ENCODE data around the gene TRIM39.

DNA sequence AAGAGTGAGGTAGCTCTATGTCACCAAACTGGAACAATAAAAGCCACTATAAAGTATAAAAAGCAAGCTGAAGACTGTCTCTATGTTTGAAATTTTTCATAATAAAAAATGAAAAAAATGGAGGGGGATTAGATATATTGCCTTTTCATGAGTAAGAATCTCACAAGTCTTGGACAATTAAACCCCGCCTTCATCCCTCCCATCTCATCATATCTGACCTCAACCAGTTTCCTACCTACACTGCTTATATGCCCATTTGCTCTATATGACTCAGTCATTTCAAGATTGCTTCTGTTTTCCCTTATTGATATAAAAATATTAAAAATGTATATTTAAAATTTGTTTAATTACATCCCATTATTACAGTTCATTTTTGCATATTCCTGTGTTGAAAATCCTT lies 2.9 kb upstream of the TRIM39 start:
- no peak for TF ChIP-seq POLR2AphosphoS5 (IDR thresholded peaks at IDR 0.05; ENCODE audit: low read depth)
- TF ChIP-seq, protein P1, sequence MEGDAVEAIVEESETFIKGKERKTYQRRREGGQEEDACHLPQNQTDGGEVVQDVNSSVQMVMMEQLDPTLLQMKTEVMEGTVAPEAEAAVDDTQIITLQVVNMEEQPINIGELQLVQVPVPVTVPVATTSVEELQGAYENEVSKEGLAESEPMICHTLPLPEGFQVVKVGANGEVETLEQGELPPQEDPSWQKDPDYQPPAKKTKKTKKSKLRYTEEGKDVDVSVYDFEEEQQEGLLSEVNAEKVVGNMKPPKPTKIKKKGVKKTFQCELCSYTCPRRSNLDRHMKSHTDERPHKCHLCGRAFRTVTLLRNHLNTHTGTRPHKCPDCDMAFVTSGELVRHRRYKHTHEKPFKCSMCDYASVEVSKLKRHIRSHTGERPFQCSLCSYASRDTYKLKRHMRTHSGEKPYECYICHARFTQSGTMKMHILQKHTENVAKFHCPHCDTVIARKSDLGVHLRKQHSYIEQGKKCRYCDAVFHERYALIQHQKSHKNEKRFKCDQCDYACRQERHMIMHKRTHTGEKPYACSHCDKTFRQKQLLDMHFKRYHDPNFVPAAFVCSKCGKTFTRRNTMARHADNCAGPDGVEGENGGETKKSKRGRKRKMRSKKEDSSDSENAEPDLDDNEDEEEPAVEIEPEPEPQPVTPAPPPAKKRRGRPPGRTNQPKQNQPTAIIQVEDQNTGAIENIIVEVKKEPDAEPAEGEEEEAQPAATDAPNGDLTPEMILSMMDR (IDR thresholded peaks at IDR 0.05; ENCODE audit: insufficient read depth, low read length) = no peak
